ENCODE data around the gene ADORA2A.

ADORA2A gene

DNA sequence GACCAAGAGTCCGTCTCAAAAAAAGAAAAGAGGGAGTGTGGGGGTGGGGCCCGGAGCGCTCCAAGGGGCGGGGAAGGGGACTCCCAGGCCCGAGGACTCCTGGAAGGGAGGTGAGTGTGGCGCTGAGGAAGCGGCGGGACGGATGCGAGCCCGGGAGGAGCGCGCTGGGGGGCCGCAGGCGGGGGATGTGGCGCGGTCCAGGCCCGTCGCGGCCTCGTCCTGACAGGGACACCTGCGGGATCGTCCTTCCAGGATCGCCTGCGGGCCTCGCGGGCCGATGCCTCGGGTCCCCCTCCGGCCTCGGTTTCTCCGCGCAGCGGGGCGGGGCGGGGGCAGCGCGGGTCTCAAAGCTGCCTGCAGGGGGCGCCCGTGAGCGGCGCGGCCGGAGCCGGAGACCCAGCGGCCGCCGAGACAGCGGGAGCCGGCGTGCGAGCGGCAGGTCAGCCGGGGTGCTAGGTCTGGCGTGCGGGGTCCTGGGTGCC lies 3.8 kb upstream of the ADORA2A start:
- peak overlapping the region; percentile 69 for H3K4me3 ChIP-seq (ENCODE audit: insufficient read depth, low read length, poor library complexity, severe bottlenecking)
- H3K9me3 ChIP-seq (ENCODE audit: insufficient read depth, low read length) = no peaks in the 10 kb centered on the region
- H2AFZ ChIP-seq (ENCODE audit: low read depth, low read length, severe bottlenecking) = no peak overlapping the region

DNA sequence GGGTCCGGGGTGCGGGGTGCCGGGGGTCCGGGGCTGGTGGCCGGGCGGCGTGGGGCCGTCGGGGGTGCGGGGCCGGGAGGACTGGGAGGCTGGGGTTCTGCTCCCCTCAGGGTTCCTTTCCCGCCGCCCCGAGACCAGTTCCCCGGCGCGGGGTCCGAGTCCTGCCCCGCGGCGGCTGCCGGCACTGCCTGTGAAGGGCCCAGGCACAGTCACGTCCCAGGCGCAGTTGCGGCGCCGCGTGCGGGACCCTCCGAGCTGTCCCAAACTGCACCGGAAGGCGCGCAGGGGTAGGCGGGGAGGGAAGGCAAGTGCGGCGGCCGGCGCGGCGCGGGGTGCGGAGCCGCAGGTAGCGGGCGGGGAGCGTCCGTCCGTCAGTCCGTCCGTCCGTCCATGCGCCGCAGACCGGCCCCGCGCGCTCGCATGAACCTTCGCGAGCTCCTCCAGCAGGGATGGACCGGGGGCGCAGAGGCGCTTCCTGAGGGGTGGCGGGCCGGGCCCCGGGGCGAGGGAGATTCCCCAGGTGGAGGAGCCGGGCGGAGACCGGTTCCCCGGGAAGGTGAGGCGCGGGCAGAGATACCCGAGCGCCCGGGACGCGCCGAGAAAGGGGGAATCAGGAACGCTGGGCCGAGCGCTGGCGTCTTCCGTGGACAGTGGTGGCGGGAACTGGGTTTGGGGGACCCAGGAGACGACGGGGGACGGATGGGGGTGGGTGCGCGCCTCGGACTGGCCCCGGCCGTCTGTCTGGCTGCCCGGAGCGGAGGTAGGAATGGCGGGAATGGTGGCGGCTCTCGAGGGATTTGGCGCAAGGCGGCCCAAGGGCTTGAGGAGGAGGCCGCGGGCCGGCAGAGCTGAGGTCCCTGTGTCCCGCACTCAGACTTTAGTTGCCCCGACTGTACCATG lies 3.1 kb upstream of the ADORA2A start:
- peaks cover 27% of the 10 kb centered on the region for H3F3A ChIP-seq (ENCODE audit: insufficient read depth)
- H3K9me3 ChIP-seq (ENCODE audit: insufficient read depth, low read length) = no peaks in the 10 kb centered on the region
- peak overlapping the region; percentile 87 for H3K9ac ChIP-seq (ENCODE audit: low read length)
- no peaks in the 10 kb centered on the region for H3K27me3 ChIP-seq (ENCODE audit: low read length)
- H3K27ac ChIP-seq (ENCODE audit: low read depth, low read length) = peak overlapping the region; percentile 99
- no peaks in the 10 kb centered on the region for H3K9me2 ChIP-seq (replicated peaks; ENCODE audit: insufficient read depth, low read length)
- no peaks in the 10 kb centered on the region for H3K36me3 ChIP-seq (ENCODE audit: low read length)
- no peak for TF ChIP-seq EZH2phosphoT487 (conservative IDR thresholded peaks at IDR 0.05; ENCODE audit: low read length)
- TF ChIP-seq, protein P1, sequence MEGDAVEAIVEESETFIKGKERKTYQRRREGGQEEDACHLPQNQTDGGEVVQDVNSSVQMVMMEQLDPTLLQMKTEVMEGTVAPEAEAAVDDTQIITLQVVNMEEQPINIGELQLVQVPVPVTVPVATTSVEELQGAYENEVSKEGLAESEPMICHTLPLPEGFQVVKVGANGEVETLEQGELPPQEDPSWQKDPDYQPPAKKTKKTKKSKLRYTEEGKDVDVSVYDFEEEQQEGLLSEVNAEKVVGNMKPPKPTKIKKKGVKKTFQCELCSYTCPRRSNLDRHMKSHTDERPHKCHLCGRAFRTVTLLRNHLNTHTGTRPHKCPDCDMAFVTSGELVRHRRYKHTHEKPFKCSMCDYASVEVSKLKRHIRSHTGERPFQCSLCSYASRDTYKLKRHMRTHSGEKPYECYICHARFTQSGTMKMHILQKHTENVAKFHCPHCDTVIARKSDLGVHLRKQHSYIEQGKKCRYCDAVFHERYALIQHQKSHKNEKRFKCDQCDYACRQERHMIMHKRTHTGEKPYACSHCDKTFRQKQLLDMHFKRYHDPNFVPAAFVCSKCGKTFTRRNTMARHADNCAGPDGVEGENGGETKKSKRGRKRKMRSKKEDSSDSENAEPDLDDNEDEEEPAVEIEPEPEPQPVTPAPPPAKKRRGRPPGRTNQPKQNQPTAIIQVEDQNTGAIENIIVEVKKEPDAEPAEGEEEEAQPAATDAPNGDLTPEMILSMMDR (IDR thresholded peaks at IDR 0.05; ENCODE audit: insufficient read depth, low read length, poor library complexity, severe bottlenecking) = no peak
- H3K4me3 ChIP-seq (ENCODE audit: insufficient read depth, low read length, poor library complexity, severe bottlenecking) = peak overlapping the region; percentile 69
- H3K79me2 ChIP-seq (ENCODE audit: insufficient read depth, low read length) = peaks cover 31% of the 10 kb centered on the region
- peak overlapping the region; percentile 61 for H2AFZ ChIP-seq (ENCODE audit: low read depth, low read length, severe bottlenecking)
- H4K20me1 ChIP-seq (ENCODE audit: low read depth, low read length) = no peaks in the 10 kb centered on the region
- peak overlapping the region; percentile 77 for H3K4me2 ChIP-seq (ENCODE audit: low read depth, low read length, poor library complexity, severe bottlenecking)

More for the DNA sequence above, 3.8 kb upstream of the ADORA2A start:
- peak overlapping the region; percentile 87 for H3K9ac ChIP-seq (ENCODE audit: low read length)
- H3K36me3 ChIP-seq (ENCODE audit: low read length) = no peaks in the 10 kb centered on the region
- H4K20me1 ChIP-seq (ENCODE audit: low read depth, low read length) = no peaks in the 10 kb centered on the region
- H3K79me2 ChIP-seq (ENCODE audit: insufficient read depth, low read length) = peaks cover 25% of the 10 kb centered on the region
- H3K27me3 ChIP-seq (ENCODE audit: low read length) = no peaks in the 10 kb centered on the region
- TF ChIP-seq, protein P1 (IDR thresholded peaks at IDR 0.05; ENCODE audit: insufficient read depth, low read length, poor library complexity, severe bottlenecking) = peak; percentile 59
- TF ChIP-seq EZH2phosphoT487 (conservative IDR thresholded peaks at IDR 0.05; ENCODE audit: low read length) = no peak
- H3K9me2 ChIP-seq (replicated peaks; ENCODE audit: insufficient read depth, low read length) = no peaks in the 10 kb centered on the region
- no peak overlapping the region for H3K27ac ChIP-seq (ENCODE audit: low read depth, low read length)
- peaks cover 21% of the 10 kb centered on the region for H3F3A ChIP-seq (ENCODE audit: insufficient read depth)
- peak overlapping the region; percentile 77 for H3K4me2 ChIP-seq (ENCODE audit: low read depth, low read length, poor library complexity, severe bottlenecking)

DNA sequence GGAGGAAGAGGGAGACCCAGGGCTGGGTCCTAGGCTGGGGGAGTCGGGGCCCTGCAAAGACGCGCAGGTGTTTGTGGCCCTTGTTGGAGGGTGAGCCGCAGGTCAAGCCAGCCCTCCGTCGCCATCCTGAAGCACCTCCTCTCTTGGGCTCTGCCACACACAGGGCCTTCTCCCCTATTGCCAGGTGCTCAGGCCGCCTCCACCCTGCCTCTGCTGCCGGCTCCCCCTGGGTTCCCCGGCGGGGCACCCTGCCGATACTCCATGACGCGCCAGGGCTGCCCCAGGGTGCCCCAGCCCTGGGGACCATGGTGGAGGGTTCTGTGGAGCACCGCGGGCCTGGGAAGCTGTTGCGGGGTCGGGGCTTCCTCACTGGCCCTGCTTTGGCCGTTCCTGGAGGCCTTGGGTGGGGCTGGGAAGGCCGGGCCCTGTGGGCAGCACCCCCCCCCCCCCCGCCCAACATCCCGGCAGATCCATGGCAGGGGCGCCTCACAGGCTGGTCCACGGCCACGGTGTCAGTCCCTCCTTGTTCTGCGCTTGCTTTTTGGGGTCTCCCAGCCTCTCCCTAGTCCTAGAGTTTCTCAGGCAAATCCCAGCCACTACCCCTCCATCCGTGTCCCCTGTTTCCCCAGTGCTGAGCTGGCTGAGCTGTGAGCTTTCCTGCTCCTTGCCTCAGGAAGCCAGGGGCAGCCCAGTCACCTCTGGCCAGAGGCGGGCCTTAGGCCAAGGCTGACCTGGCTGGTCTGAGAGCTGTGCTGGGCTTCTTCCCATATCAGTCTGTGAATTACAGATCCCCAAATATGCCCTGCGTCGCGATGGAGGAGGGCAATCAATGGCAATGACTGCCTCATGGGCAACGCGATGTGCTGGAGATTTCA lies 2.3 kb upstream of the ADORA2A start:
- H3K9ac ChIP-seq (ENCODE audit: low read length) = peak overlapping the region; percentile 87
- peak overlapping the region; percentile 77 for H3K4me2 ChIP-seq (ENCODE audit: low read depth, low read length, poor library complexity, severe bottlenecking)
- peak overlapping the region; percentile 69 for H3K4me3 ChIP-seq (ENCODE audit: insufficient read depth, low read length, poor library complexity, severe bottlenecking)

More for the DNA sequence above, 2.3 kb upstream of the ADORA2A start:
- Histone ChIP-seq H3K27ac (ENCODE audit: low read depth, low read length) (peak overlapping the region; percentile 99), H3K27me3 (ENCODE audit: low read length) (no peaks in the 10 kb centered on the region), H4K20me1 (ENCODE audit: low read depth, low read length) (no peaks in the 10 kb centered on the region), H3K79me2 (ENCODE audit: insufficient read depth, low read length) (peaks cover 40% of the 10 kb centered on the region), H2AFZ (ENCODE audit: low read depth, low read length, severe bottlenecking) (peak overlapping the region; percentile 61), H3F3A (ENCODE audit: insufficient read depth) (peaks cover 32% of the 10 kb centered on the region), H3K9me2 (replicated peaks; ENCODE audit: insufficient read depth, low read length) (no peaks in the 10 kb centered on the region), H3K9me3 (ENCODE audit: insufficient read depth, low read length) (no peaks in the 10 kb centered on the region), H3K36me3 (ENCODE audit: low read length) (no peaks in the 10 kb centered on the region)
- TF ChIP-seq, protein P1 (IDR thresholded peaks at IDR 0.05; ENCODE audit: insufficient read depth, low read length, poor library complexity, severe bottlenecking) = no peak
